Fibroblast of skin of left quadriceps (primary cell): Measurements from ENCODE around the gene CNBP.
"Not testable (repeated sequence)": the region's sequence is repeated elsewhere in the genome, so short reads cannot be mapped to it uniquely, and the experiment has no call there.

Source experiments
- DNase-seq, 2 experiments: peaks; one replicate each; pipeline ENCODE4 v3.0.0-alpha.2; 2013; ENCODE audit warnings: low read depth in 2 of 2

CNBP gene

DNA sequence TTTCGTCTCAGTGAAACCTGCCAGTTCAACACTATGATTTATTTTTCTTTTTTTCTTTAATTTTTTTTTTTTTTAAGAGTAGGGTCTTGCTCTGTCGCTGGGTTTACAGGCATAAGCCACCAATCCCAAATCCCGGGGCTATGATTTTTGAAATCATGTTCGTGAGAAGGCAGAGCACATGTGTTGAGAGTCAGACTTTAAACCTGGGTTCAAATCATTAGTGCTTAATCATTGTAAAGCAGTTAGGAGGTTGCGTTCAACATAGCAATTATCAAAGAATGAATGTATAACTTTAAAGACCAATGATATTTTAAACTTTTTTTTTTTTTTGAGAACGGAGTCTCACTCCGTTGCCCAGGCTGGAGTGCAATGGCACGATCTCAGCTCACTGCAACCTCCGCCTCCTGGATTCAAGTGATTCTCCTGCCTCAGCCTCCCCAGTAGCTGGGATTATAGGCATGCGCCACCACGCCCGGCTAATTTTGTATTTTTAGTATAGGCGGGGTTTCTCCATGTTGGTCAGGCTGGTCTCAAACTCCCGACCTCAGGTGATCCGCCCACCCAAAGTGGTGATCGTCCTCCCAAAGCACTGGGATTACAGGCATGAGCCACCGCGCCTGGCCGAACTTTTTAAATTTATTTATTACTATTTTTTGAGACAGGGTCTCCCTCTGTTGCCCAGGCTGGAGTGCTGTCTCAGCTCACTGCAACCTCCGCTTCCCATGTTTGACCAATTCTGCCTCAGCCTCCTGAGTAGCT lies 1.3 kb upstream of the CNBP start:
- DNase-seq: not testable (repeated sequence)

DNA sequence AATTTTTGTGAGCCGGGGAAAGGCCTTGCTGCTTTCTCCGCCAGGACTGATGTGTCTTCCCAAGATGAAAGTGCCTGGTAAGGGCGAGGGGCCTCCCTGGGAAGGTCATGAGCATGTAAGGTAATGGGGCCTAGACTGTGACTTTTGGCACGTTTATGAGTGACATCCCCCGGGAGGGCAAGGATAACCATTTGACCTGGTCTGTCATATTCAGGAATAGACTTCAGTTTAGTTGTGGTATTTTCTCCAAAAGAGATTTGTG lies 631 bp upstream of the CNBP start:
- DNase-seq: no peak

DNA sequence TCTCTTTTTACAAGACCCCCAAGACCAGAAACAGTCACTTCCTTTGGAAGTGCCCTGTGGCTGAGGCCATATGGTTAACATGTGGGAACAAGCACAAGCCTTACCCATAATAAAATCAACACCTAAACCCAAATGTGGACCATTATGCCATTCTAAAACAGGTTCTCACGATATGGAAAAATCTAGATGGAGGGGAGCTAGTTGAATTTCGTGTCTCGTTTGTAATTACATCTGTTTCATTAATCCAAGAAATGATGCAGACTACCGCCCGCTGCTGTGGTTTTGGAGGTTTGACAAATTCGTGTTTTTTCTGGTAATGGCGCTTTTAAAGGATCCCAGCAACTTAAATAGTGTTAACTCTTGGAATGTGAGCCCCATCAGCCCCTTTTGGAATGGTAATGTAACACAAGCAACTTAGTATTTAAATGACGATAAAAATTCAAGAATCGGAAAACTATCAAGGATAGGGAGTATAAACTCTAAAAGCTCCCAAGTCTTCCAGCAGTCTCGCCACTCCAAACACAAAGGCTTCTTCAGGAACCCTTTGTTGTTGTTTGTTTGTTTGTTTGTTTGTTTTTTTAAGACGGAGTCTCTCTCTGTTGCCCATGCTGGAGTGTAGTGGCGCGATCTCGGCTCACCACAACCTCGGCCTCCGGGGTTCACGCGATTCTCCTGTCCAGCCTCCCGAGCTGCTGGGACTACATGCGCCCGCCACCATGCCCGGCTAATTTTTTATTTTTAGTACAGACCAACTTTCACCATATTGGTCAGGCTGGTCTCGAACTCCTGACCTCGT lies 1.1 kb downstream of the CNBP start:
- peak; percentile 56 to 63 for DNase-seq

DNA sequence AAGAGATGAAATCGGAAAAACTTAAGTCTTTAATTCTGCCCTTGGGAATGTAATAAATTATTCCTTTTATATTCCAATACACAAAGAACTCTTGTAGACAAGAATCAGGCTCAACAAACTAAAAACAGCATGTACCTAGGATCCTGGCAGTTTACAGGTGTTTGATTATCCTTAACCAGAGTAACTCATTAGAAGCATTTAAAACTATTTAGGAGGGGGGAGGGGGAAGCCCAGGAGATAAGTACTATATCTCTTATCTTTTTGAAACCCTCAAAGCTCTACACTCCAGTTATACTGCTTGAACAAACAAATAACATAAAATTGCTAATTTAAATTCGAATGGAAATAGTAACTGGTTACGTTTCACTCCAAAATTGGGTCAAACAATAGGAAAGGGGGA lies 1.9 kb downstream of the CNBP start:
- DNase-seq: no peak

DNA sequence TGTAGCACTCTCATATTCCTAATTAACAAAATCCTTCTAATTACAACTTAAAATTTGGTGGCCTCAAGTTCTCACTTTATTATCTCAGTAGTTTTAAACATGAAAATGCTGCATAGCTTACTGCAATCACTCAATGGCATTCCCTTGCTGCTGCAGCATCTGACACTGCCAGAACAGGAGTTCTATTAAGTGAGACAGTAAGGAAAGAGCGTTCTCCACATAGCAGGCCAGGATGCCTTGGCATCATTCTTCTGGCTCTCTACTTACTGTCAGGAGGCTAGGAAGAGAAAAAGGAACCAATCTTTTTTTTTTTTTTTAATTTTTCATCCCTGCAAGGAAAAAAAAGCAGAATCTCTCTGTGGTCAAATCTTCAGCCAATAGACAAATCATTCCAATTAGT lies 3.2 kb downstream of the CNBP start:
- no peak for DNase-seq

DNA sequence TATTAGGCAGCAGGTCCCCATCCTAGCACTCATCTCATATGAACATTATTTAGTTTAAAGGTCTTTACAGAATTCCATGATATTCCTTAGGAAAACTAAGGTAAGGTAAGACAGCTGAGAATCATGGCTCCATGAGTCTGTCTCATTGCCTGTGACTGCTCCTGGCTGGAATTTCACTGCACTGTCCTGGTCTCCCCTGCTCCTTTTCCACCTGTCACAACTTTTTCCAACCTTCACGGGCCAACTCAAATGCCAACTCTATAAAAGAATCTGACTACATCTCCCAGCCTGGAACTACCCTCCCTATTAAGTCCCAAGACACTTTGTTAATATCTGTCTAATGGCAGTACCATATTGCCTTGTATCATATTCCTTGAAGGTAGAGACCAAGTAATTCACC lies 7.6 kb downstream of the CNBP start:
- DNase-seq: no peak

DNA sequence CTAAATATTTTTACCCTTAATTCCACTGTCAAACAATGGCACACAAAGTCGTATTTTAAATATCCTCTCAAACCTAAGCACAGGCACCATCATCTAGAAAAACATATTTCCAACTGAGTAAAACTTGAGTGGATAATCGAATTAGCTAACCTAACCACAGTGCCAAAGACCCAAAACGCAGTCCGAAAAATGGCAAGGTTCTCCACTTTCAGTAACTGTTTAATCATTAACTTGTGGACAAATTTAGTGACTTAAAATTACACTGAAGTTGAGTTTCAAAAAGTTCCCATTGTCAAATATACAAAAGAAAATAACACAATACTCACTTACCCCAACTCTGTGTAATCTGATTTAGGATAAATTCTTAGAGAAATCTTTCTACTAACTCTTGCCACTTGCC lies 10.0 kb downstream of the CNBP start:
- DNase-seq: no peak

DNA sequence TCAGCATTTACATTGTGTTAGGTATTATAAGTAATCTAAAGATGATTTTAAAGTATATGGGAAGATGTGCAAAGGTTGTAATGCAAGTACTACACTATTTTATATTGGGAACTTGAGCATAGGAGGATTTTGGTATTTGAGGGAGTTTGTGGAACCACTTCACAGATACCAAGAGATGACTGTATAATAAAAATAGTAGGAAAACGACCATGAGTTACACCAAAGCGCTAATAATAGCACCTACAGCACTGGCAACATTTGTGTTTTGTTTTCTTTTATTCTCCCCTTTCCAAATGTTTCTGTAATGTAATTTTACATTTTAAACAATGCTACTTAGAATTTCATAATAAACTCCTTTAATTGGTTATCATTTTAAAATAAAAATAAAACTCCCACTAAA lies 10.5 kb downstream of the CNBP start:
- no peak for DNase-seq

DNA sequence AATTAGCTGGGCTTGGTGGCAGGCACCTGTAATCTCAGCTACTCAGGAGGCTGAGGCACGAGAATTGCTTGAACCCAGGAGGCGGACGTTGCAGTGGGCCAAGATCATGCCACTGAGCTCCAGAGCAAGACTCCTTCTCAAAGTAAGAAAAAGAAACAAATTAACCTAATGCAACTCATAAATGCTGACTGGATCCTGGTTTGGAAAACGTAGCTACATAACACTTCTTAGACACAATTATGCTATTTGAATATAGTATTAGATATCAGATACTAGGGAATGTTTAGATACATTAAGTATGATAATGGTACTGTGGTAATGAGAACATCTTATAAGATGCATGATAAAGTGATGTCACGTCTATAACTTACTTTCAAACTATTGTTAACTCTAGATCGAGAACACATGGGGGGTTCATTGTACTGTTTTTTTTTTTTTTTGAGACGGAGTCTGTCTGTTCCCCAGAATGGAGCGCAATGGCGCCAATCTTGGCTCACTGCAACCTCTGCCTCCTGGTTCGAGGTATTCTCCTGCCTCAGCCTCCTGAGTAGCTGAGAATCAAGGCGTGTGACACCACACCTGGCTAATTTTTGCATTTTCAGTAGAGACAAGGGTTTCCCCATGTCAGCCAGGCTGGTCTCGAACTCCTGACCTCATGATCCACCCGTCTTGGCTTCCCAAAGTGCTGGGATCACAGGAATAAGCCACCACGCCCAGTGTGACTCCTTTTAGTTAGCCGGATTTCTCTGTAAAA lies 16.9 kb downstream of the CNBP start:
- no peak for DNase-seq

DNA sequence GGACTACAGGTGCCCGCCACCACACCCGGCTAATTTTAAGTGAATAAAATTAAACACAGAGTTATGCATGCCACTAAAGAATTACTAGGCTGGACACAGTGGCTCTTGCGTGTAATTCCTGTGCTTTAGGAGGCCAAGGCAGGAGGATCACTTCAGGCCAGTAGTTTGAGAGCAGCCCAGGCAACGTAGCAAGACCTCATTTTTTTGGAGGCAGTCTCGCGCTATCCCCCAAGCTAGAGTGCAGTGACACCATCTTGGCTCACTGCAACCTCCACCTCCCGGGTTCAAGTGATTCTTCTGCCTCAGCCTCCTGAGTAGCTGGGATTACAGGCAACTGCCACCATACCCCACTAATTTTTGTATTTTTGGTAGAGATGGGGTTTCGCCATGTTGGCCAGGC lies 18.1 kb downstream of the CNBP start:
- not testable (repeated sequence) for DNase-seq

DNA sequence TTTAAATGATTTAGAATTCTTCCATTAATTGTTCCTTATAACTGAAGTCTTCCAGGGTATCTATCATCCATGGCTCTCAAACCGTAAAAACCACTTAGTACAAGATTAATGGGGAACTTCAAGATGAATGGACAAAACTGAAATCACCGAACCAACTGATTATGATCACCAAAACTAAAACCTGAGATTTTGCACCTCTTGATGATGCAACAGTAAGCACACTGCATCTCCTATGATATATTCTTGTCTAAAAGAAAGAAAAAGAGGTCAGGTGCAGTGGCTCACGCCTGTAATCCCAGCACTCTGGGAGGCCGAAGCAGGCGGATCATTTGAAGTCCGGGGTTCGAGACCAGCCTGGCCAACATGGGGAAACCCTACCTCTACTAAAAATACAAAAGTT lies 19.2 kb downstream of the CNBP start:
- no peak for DNase-seq

DNA sequence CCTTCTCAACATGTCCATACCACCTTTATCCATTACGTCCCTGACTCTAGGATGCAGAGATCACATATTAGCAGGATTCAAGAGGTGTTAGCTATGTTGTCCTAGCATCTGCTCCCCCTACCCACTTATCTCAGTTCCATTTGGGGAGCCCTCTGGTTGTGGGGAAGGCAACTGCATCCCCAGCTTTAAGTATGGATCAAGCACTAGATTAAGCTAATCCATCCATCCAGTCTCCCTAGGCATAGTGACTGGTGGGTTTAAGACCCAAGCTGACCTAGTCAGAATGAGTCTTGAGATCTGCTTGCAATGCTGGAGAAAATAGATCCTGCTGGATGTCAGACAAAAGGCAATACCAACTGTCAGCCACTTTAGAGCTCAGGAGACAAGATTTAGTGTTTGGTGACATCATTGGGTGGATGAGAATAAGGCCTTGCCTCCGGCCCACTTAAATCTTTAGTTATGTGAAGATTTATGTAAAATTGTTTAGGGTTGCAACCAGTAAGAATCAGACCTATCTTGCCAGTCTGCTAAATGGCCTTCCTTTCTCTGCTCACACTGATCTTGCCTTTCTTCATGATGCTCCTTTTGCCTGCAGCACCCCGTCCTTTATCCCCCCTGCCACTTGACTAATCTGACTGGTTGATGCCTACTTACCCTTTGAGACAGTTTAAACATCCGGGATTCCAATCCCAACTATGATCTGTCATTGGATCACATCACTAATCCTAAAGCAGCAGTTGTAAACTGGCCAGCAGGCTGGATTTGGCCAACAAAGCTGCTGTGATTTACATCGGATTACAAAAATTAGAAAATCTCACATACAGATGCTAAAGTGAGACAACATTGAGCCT lies 20.7 kb downstream of the CNBP start:
- DNase-seq: no peak

DNA sequence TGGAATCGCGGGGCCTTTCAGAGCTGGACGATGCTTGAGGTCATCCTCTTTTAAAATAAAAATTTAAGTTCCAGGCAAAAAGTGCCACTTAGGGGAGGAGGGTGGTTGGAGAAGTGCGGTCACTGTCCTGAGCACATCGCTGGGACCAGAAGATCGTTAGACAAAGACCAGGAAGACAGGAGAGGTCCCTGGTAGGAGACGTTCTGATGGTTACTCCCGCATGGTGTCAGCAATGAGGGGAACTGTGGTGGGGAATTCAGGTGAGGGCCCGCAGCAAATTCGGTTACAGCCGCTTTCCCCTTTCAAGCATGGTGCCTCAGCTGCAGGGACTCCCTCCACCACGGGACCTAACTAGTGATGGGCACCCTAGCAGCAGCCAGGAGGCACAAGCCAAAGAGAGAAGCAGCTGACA lies 21.8 kb downstream of the CNBP start:
- no peak for DNase-seq

DNA sequence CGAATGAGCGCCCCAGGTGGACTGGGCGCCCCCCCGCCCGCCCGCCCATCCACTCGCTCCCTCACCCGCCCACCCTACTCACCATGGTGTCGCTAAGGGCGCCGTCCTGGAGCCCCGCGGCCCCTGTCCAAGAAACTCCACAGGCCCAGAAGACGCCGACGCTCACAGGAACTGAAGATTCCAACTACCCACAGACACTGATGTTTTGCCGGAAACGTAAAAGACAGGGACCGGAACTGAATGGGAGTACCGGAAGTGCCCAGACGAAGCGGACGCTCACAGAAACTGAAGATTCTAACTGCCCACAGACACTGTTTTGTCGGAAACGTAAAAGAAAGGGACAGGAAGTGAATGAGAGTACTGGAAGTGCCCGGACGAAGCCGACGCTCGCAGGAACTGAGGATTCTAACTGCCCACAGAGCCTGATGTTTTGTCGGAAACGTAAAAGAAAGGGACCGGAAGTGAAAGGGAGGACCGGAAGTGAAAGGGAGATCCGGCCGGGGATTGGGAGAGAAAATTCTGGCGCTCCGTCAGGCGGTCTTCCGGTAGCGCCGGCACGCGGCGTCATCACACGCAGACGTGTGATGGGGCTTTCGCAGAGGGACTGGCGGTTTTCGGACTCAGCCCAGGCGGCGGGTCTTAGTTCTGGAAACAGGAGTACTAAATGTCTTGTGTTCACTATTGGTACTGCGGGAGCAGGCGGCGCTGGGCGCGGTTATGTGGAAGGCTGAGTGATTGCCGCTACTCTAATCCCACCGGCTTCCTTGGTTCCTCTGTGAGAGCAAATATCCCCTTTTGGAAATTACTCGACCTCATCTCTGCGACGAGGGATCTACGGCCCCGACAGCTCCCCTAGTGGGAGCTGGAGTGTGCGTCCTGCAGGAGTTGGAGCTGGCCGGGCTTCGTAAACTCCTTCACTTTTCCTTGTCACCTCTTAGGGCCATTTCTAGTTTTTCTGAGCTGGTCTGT lies 22.5 kb downstream of the CNBP start, which contains the start of gene ISY1:
ISY1 (minus strand) TSS at position 173 of the 969 bp plus-strand sequence; CDS start at position 85, 88 bp downstream.
- peak; percentile 93 for DNase-seq

DNA sequence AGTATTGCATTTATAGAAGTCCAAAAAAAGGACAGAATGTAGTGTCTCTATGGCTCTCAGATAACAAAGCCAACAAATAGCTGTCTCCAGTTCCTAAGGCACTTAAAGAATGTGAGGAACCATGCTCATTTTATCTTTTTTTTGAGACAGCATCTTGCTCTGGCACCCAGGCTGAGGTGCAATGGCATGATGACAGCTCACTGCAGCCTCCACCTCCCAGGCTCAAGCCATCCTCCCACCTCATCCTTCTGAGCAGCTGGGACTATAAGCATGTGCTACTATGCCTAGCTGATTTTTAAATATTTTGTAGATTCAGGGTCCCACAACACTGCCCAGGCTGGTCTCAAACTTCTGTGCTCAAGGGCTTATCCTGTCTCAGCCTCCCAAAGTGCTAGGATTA lies 38.9 kb downstream of the CNBP start:
- no peak for DNase-seq

DNA sequence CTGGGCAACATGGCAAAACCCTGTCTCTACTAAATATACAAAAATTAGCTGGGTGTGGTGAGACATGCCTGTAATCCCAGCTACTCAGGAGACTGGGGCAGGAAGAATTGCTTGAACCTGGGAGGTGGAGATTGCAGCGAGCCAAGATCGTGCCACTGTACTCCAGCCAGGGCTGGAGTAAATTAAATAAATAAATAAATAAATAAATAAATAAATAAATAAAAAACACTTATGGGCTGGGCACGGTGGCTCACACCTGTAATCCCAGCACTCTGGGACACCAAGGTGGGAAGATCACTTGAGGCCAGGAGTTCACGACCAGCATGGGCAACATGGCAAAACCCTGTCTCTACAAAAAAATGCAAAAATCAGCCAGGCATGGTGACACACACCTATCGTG lies 42.7 kb downstream of the CNBP start:
- DNase-seq: not testable (repeated sequence)

DNA sequence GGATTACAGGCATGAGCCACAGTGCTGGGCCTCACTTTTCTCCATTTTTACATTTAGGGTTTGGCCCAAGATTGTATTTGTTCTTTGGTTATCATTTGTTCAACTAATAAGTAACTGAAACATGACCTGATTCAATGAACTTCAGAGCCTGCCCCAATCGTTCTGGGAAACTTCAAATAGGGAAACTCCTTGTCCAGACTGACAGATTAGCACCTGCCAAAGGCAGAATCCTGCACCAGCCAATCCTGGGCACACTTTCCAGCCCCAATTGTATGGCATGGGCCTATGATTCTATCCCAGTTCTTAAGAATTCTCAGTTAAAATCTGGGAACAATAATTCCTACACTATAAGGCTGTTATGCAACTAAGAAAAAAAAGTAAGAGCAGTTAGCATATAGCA lies 43.8 kb downstream of the CNBP start:
- DNase-seq: no peak

DNA sequence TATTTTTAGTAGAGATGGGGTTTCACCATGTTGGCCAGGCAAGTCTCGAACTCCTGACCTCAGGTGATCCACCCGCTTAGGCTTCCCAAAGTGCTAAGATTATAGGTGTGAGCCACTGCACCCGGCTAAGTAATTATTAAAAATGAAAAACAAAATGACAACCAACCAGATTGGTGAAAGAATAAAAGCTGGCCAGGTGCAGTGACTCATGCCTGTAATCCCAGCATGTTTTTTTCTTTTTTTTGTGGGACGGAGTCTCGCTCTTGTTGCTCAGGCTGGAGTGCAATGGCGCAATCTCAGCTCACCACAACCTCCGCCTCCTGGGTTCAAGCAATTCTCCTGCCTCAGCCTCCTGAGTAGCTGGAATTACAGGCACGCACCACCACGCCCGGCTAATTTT lies 47.4 kb downstream of the CNBP start:
- not testable (repeated sequence) for DNase-seq

DNA sequence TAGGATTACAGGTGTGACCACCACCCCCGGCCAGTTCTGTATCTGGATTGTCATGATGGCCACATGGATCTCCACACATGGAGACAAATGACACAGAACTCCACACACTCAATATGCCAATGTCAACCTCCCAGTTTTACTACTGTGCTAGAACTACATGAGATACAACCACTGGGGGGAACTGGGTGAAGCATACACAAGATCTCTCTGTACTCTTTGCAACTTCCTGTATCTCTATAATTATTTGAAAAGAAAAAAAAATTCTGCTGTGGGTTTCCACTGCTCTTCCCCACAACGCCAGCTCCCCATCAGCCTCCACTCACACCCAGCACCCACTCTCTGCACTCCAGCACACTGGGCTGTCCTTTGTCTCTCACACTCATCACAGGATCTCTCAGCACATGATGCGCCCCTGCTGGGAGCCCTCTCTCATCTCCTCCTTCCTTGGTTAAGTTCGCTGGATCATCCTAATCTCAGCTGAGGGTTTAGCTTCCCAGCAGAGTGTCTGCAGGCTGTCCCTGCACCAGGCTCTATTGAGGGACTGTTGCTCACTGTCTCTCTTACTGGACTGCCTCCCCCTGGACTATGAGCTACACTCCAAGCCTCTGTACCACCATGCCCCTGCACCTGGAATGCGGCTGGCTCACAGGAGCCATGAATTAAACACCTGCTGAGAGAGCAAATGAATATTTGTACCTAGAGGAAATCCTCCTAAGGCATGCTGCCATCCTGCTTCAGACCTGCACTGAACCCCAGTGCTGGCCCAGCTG lies 51.4 kb downstream of the CNBP start:
- DNase-seq: no peak
